IMR-90 (cell line): Measurements from ENCODE around the gene CLIC1.

Experiments
- CHD1 ChIP-seq: IDR thresholded peaks from 2 replicates; pipeline ENCODE4 v1.6.1; 2012; ENCODE audit warnings: low read depth, low read length, improper control_type of control experiment
- CTCF ChIP-seq: conservative IDR thresholded peaks from 2 replicates; pipeline ENCODE4 v1.5.1; 2012; ENCODE audit warnings: mild to moderate bottlenecking, low read depth, low read length, improper control_type of control experiment
- MAFK ChIP-seq: IDR thresholded peaks from 2 replicates; pipeline ENCODE4 v1.6.1; 2012; ENCODE audit warnings: low read depth, low read length, improper control_type of control experiment
- MAZ ChIP-seq: IDR thresholded peaks from 2 replicates; pipeline ENCODE4 v1.6.1; 2012; ENCODE audit warnings: low read depth, mild to moderate bottlenecking, low read length, improper control_type of control experiment, moderate library complexity, borderline replicate concordance
- SMC3 ChIP-seq: fragments of 150-350 bp; IDR thresholded peaks from 2 replicates; pipeline ENCODE4 v1.6.1; 2016; ENCODE audit warnings: low read depth, mild to moderate bottlenecking, antibody characterized with exemption, low read length, moderate library complexity

- no peak for TF ChIP-seq CHD1
- no peak for TF ChIP-seq MAZ
- TF ChIP-seq CTCF: no peak
- TF ChIP-seq SMC3: no peak
- TF ChIP-seq MAFK: no peak
These were observed 44.3 kb upstream of the CLIC1 start for GRCh38 chr6:31780507-31781243.
